Mammary microvascular endothelial cell (primary cell): Measurements from ENCODE around the gene KRTAP6-3. TPM values are rescaled to one million over a fixed set of nuclear protein-coding genes. Genes with fewer than 3 reads are reported as not detected.

ENCODE experiments used
- total RNA-seq: library from RNA; depleted of rRNA; stranded (reverse); fragments of >200 nt; gene quantifications from 2 replicates; pipeline ENCODE4 v1.2.3, GENCODE V29; 2015

Gene KRTAP6-3
- not detected in 2 replicates for total RNA-seq

GRCh38 chr21:30592140-30592539 lies at the start of gene KRTAP6-3:
KRTAP6-3 (plus strand) TSS chr21:30592440; CDS start chr21:30592446, 6 bp downstream.

GRCh38 chr21:30561264-30561895 lies 30.9 kb upstream of the KRTAP6-3 start, which contains the start of gene KRTAP19-7:
KRTAP19-7 (minus strand) TSS chr21:30561314; CDS start chr21:30561289, 25 bp downstream.

GRCh38 chr21:30590297-30590696 lies 1.9 kb upstream of the KRTAP6-3 start, which contains the start of gene KRTAP22-2:
KRTAP22-2 (minus strand) TSS chr21:30590397.

GRCh38 chr21:30598802-30599201 lies 6.6 kb downstream of the KRTAP6-3 start, which contains the start of gene KRTAP6-2:
KRTAP6-2 (minus strand) TSS chr21:30598902; CDS start chr21:30598874, 28 bp downstream.

GRCh38 chr21:30600787-30601186 lies 8.5 kb downstream of the KRTAP6-3 start, which contains the start of gene KRTAP22-1:
KRTAP22-1 (plus strand) TSS chr21:30601087.

GRCh38 chr21:30613836-30614235 lies 21.6 kb downstream of the KRTAP6-3 start, which contains the start of gene KRTAP6-1:
KRTAP6-1 (minus strand) TSS chr21:30613930; CDS start chr21:30613904, 26 bp downstream.

GRCh38 chr21:30616125-30616524 lies 23.9 kb downstream of the KRTAP6-3 start, which contains the start of gene KRTAP20-1:
KRTAP20-1 (plus strand) TSS chr21:30616425; CDS start chr21:30616455, 30 bp downstream.

GRCh38 chr21:30620522-30620921 lies 28.3 kb downstream of the KRTAP6-3 start, which contains the start of gene KRTAP20-4:
KRTAP20-4 (plus strand) TSS chr21:30620627.

GRCh38 chr21:30634906-30635305 lies 42.7 kb downstream of the KRTAP6-3 start, which contains the start of gene KRTAP20-2:
KRTAP20-2 (plus strand) TSS chr21:30635206; CDS start chr21:30635264, 58 bp downstream.

GRCh38 chr21:30642564-30642963 lies 50.3 kb downstream of the KRTAP6-3 start, which contains the start of gene KRTAP20-3:
KRTAP20-3 (plus strand) TSS chr21:30642864.

Other genes starting within 250 kb of the KRTAP6-3 start
- gene KRTAP23-1, start 243.8 kb upstream of the KRTAP6-3 start, total RNA-seq: not detected in 2 replicates
- gene KRTAP13-2, start 220.2 kb upstream of the KRTAP6-3 start, total RNA-seq: not detected in 2 replicates
- not detected in 2 replicates for gene KRTAP13-1, start 196.4 kb upstream of the KRTAP6-3 start, total RNA-seq
- gene KRTAP13-3, start 166.5 kb upstream of the KRTAP6-3 start, total RNA-seq: not detected in 2 replicates
- not detected in 2 replicates for gene KRTAP13-4, start 162.2 kb upstream of the KRTAP6-3 start, total RNA-seq
- not detected in 2 replicates for gene KRTAP15-1, start 152.2 kb upstream of the KRTAP6-3 start, total RNA-seq
- not detected in 2 replicates for gene KRTAP19-1, start 112.1 kb upstream of the KRTAP6-3 start, total RNA-seq
- not detected in 2 replicates for gene KRTAP19-2, start 105.0 kb upstream of the KRTAP6-3 start, total RNA-seq
- not detected in 2 replicates for gene KRTAP19-3, start 100.4 kb upstream of the KRTAP6-3 start, total RNA-seq
- not detected in 2 replicates for gene KRTAP19-4, start 95.3 kb upstream of the KRTAP6-3 start, total RNA-seq
- gene KRTAP19-5, start 90.3 kb upstream of the KRTAP6-3 start, total RNA-seq: not detected in 2 replicates
- gene KRTAP19-6, start 50.6 kb upstream of the KRTAP6-3 start, total RNA-seq: not detected in 2 replicates
- gene KRTAP19-7, start 31.1 kb upstream of the KRTAP6-3 start, total RNA-seq: not detected in 2 replicates
- gene KRTAP22-2, start 2.0 kb upstream of the KRTAP6-3 start, total RNA-seq: not detected in 2 replicates
- gene KRTAP6-2, start 6.5 kb downstream of the KRTAP6-3 start, total RNA-seq: not detected in 2 replicates
- gene KRTAP22-1, start 8.6 kb downstream of the KRTAP6-3 start, total RNA-seq: not detected in 2 replicates
- gene KRTAP6-1, start 21.5 kb downstream of the KRTAP6-3 start, total RNA-seq: not detected in 2 replicates
- gene KRTAP20-1, start 24.0 kb downstream of the KRTAP6-3 start, total RNA-seq: not detected in 2 replicates
- gene KRTAP20-4, start 28.2 kb downstream of the KRTAP6-3 start, total RNA-seq: not detected in 2 replicates
- gene KRTAP20-2, start 42.8 kb downstream of the KRTAP6-3 start, total RNA-seq: not detected in 2 replicates
- not detected in 2 replicates for gene KRTAP20-3, start 50.4 kb downstream of the KRTAP6-3 start, total RNA-seq
- gene KRTAP21-3, start 126.3 kb downstream of the KRTAP6-3 start, total RNA-seq: not detected in 2 replicates
- not detected in 2 replicates for gene KRTAP21-2, start 154.8 kb downstream of the KRTAP6-3 start, total RNA-seq
- not detected in 2 replicates for gene KRTAP21-1, start 163.0 kb downstream of the KRTAP6-3 start, total RNA-seq
- not detected in 2 replicates for gene KRTAP8-1, start 220.8 kb downstream of the KRTAP6-3 start, total RNA-seq
- gene KRTAP7-1, start 237.3 kb downstream of the KRTAP6-3 start, total RNA-seq: not detected in 2 replicates